ENCODE data around the gene TMEM44. TPM values are rescaled to one million over a fixed set of nuclear protein-coding genes. Genes with fewer than 3 reads are reported as not detected.
A peak's percentile ranks its signal among the peaks of the same experiment; 100 is the strongest.

TMEM44 gene
- 20.2 TPM for total RNA-seq

DNA sequence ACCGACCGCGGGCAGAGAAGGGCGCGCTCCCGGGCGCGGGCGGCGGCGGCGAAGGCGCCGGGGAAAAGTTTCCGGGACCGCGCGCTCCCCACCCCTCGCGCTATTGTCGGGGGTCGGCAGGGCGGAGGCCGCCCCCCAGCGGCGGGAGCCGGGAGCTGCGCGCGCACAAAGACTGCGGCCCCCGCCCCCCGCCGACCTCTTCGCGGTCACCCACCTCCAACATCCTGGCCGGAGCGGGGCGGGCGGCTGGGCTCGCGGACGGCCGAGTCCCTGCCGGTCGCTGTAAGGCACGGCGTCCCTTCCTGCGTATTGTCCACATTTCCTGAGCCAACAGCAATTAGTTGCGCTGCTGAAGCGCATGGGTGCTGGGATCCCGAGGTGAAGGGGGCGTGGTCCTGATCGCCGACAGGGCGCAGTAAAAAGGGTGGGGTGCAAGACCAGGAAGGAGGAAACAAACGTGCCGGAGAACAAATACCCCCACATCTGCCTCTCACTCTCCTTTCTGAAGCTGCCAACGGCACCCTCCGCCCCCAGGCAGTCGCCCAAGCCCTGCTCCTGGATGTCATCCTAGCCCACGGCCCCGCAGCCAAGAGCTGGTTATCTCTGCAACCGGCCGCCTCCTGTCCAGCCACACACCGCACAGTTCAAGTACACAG lies at the start of gene TMEM44:
TSS of gene TMEM44 (minus strand) at position 71 of the 656 bp plus-strand sequence. CDS start 204 bp downstream, outside the sequence.
- DNase-seq (ENCODE audit: low spot score): peak; percentile 74

DNA sequence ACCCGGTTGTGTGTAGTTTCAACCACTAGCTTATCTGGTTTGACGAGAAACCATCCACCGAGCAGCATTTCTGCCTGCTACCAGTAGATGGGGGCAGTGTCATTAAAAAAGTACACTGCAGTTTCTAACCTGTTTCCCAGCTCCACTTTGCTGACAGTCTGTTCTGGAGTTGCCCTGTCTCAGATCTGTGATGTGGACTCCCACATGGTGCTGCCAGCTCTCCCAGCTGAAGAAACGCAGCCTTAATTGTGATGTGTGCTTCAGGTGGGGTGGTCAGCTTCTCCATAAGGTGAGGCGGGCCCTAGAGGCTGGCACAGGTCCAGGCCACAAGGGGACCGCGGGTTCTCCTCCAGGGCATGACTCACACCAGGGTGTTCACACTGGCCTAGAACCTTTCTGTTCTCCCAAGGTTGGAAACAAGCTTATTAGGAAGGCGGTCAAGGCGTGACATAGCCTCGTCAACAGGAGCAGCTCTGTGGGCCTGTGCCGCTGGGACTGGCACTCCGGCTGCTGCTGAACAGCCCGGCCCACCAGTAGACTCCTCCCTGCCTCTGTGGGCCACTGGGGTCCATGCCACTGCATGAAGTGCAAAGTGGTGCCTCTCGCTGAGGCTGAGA lies 49.6 kb upstream of the TMEM44 start:
- peak; percentile 85 for DNase-seq (ENCODE audit: low spot score)

DNA sequence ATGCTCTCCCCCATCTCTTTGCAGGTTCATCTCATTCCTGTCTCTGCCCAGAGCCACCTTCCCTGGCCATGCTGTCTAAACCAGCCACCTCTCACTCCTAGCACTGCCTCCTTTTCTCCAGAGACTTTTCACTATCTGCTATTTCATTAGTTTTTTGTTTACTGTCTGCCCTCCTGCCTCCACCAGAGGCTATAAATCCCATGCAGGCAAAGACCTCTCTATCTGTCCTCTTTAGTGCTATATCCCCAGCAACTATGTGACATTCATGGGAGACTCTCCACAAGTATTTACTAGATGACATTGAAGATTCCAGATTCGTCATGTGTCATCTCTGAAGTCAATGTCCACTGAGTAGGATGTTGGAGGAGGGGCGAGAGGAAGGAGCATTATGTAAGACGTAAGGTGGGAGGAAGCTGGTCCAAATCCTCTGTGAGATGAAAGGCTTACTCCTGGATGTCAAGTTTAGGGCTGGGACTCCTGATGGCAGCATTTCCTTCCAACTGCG lies 49.0 kb upstream of the TMEM44 start:
- DNase-seq (ENCODE audit: low spot score): no peak

GRCh38 chr3:194680888-194681615 lies 47.8 kb upstream of the TMEM44 start:
- no peak for DNase-seq (ENCODE audit: low spot score)

GRCh38 chr3:194676471-194676870 lies 43.3 kb upstream of the TMEM44 start:
- DNase-seq (ENCODE audit: low spot score): no peak

DNA sequence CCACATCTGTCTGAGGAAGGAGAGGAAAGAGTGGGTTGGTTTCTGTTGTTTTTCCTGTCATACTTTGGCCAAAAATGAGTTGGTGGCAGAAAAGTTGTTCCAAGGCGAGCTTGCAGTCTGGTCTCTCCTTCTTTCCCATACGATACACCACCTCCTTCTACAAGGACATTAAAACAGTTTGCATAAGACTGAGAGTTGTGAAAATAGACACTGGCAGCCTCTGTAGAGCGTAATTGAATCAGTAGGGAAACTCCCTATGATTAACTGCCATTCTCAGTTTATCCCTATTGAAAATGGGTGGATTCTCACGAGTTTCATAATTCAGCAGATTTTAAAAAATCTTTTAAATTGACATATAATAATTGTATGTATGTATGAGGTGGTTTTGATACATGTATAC lies 42.5 kb upstream of the TMEM44 start:
- no peak for DNase-seq (ENCODE audit: low spot score)

DNA sequence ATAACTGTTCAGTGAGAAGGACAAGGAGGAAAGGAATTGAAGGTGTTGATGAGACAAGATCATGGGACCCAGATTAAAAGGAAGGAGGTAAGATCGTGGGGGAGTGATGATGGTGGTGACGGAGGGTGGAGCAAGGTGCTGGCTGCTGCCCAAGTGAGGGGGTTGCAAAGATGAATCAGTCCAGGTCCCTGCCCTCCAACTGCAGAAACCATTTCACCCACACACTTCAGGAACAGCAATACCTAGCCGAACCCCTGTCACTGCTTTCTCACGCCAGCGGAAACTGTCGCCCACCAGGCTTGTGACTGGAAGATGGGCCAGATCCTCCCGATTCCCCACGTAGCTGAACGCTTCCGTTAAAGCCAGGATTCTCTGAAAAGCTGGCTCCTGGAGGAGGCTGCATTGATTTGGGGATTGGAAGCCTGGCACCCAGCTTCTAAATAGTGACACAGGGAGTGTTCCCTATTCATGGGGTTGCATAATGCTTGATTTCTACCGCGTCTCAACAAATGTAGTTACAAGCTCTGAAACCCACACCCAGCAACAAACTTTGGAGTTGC lies 41.9 kb upstream of the TMEM44 start:
- no peak for DNase-seq (ENCODE audit: low spot score)

DNA sequence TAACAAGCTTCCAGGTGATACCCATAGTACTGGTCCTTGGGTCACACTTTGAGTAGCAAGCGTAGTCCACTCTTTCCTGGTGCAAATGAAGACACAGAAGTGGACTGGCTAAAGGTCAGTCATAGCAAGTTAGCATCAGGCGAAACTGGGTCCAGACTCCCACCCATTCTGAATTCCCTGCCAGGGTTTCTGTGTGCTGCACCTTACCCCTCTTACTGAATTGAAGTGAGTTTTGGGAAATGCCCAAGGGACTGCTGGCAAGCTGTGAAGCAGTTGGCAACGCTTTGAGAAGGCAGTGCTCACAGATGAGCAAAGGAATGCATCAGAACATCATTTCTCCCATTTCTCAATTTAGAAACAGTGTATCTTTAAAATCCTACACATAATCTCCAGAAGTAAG lies 40.5 kb upstream of the TMEM44 start:
- no peak for DNase-seq (ENCODE audit: low spot score)

- no peak for DNase-seq (ENCODE audit: low spot score)
These were observed 39.7 kb upstream of the TMEM44 start for GRCh38 chr3:194672876-194673275.

DNA sequence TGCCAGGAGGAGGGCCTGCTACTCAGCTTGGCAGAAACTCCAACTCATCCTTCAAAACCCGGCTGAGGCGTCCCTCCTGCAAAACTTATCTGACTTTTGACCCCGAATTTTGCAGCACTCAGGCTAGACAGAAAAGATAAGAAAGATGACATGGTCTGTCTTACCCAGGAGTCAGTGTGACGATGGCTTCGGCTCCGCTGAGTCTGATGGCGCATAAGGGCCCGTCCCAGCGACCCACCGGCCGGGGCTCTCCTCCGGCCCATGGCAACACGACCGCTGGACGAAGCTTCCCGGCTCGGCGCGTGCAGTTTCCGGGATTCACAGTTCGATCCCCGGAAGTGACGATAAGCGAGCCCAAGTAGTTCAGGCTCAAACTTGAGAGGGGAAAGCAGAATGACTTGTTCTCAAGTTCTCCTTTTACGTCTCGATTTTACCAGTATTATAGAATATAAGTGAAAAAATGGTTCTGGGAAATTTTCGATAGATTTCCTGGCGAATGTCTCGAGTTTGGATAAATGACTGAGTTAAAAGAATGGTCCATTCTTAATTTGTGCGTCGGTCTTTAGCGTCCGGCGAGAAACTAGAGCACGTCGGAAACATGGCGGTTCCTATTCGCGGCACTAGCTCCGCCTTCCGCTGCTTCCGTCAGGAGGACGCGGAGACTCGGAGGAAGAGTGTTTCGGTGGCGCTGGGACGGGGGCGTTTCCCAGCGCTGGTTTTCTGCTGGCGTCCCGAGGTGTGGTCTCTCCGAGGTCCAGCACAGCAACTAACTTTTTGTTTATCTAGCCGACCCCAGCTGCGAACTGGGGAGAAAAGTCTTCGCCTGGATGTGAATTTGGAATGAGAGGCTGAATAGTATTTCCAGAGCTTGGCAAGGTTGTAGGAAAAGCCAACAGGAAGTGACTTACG lies 38.9 kb upstream of the TMEM44 start, which contains the start of gene LSG1:
TSS of gene LSG1 (minus strand) at position 292 of the 909 bp plus-strand sequence. CDS start at position 263, 29 bp downstream.
- peak; percentile 93 for DNase-seq (ENCODE audit: low spot score)

DNA sequence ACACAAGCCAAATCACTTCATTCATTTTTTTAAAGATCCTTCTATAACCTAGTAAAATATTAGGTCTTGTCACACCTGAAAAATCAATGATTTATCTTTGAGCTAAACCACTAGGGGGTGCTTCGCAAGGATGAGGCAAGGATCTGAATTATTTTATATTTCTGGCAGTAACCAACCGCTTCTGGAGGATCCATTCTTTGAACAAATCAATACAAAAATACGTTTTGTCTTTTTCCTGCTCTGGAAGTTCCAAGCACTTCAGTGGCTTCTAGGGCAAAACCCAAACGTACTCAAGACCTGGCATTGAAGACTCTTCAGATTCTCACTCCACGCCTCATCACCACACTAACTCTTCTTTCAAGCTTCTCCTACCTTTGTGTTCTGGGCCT lies 38.3 kb upstream of the TMEM44 start:
- no peak for DNase-seq (ENCODE audit: low spot score)

DNA sequence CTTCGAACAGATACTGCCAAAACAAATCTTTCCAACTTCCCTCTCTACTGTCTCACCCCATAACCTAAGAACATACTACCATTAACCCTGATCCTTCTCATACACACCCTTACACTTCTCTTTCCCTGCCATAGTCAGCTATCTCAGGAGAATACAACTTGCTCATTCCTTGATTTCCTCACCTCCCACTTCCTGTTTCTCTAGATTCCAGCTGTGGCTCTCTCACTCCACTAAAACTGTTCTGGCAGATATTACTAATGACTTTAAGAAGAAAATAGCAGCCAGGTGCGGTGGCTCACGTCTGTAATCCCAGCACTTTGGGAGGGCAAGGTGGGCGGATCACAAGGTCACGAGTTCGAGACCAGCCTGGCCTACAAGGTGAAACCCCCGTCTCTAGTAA lies 34.1 kb upstream of the TMEM44 start:
- no peak for DNase-seq (ENCODE audit: low spot score)

DNA sequence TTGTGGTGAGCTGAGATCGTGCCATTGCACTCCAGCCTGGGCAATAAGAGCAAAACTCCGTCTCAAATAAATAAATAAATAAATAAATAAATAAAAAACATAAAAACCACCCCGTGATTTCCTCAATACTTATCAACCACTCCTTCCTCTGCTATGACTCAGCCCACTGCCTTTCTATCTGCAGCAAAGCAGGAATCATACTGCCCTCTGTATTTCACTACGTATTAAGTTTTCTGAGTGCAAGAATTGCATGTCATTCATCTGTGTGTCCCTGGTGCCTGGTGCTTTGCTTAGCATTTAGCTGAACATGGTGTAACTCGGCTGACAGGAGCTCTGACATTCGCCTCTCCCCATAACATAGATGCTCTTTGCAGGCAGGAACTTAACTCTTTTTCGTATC lies 31.6 kb upstream of the TMEM44 start:
- no peak for DNase-seq (ENCODE audit: low spot score)

DNA sequence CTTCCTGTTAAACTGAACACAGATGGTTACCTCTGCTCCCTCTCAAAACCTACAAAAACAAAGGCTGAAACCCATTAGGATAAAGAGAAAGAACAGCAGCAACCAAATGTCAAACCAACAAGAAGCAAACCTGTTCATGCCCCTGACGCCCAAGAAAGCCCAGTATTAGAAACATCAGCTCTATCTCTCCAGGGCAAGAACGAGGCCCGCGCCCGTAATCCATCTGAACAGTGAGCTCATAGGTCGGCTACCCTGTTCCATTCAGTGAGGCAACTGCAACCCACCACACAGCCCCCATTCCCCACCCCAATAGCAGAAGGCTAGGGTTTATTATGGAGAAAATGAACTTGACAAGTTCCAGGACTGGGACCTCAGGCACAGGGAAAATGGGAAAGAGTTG lies 28.7 kb upstream of the TMEM44 start:
- no peak for DNase-seq (ENCODE audit: low spot score)

DNA sequence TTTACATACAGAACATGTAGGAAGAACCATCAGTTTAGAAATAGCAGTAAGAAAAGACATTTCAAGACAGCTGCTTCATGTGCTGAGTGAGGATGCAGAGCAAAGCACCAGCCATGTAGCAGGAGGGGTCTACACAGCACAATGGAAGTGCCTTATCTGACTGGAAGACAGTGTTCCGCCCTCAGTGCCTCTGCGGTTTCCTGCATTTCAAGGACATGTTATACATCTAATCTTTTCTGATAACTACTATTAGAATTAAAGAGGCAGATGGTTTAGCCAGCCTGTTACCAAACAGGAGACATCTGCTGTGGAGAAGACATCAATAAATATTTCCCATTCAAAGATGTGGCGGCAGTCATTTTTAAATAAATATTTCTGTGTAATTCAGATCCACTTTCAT lies 28.2 kb upstream of the TMEM44 start:
- no peak for DNase-seq (ENCODE audit: low spot score)

GRCh38 chr3:194659778-194660177 lies 26.6 kb upstream of the TMEM44 start:
- no peak for DNase-seq (ENCODE audit: low spot score)

DNA sequence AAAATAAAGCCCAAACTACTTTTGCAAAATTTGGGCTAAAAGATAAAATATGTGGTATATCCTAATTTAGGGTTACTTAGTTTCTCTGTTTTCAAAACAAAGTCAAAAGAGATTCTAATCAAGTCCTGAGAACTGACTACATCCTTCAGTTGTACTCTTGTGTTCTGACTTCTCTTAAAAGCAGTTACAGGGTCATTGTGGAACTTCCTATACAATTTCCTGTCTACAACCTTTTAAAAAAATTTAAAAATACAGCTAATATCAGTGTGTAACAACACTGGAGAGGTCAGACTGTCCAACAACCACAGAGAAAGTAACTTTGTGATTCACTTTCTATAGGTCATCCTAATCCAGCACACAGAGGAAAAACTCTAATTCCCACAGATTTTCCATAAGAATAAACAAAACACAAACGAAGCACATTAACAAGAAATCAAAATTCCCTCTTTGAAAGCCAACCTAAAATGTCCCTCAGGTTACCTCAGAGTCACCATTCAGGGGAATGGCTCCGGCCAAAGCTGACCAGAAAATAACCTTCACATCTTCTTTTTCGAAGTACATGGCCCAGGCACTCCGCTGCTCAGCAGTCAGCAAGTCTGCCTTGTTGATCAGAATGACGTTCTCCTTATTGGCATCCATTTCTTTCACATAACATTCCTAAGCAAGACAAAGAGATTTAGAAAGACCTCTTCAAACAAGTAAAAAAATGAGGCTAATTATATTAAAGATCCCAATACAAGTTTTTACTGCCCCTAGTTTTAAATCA lies 25.4 kb upstream of the TMEM44 start:
- no peak for DNase-seq (ENCODE audit: low spot score)

DNA sequence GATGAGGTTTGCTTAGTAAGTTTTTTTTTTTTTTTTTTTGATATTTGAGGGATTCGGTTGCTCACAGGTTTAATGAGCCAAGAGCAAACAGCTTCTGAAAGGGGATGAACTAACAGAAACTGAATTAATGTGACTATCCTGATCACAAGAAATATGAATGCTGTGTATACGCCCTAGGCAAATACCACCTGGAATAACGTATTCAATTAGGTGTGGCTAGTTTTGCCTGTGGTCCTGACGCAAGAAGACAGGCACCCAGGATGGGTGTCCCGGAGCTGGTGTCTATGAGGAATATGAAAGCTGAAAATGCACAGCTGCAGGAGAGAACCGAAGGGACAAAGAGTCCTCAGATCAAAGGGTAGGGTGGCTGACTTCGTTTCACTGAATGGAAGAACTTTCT lies 24.2 kb upstream of the TMEM44 start:
- DNase-seq (ENCODE audit: low spot score): no peak

DNA sequence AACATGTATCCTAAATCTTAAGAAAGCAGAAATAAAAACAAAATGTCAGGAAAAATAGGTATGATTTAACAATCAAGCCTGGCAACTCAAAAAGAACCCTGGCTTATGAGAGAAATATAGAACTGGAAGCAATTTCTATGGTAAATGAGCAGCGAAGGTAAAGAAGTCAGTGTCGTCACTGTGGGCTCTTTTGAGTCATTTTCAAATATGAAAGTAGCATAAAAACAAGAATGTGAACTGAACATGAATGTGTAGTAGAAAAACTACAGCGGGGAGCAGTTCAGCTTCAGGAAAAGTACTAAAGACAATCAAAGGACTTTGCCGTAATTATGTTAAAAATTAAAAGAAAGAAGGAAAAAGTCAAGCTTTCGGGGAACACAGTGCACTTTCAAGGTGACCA lies 21.2 kb upstream of the TMEM44 start:
- no peak for DNase-seq (ENCODE audit: low spot score)

GRCh38 chr3:194647747-194648146 lies 14.5 kb upstream of the TMEM44 start:
- no peak for DNase-seq (ENCODE audit: low spot score)

DNA sequence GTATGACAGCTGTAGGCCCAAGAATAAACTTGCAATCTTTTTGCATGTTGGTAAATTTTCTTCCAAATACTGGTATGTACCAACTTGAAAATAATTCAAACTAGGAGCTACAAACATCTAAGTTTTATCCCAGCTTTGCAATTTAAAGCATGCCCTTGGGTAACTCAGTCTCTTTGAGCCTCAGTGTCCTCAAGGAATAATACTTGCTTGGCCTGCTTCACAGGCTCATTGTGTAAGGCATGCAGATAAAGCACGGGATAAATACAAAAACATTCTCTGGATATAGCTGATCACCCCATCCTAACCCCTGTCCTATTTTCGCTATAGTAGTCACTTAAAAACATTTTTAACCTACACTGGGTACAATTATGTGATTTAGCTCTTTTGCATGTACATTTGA lies 9.6 kb upstream of the TMEM44 start:
- no peak for DNase-seq (ENCODE audit: low spot score)
